Measurements from ENCODE around the gene TSHR.

Gene TSHR

GRCh38 chr14:81147140-81147897, 191.9 kb downstream of the TSHR start:
- H3K27me3 ChIP-seq (ENCODE audit: control insufficient read depth, insufficient read depth, low read length, poor library complexity, severe bottlenecking) = no peaks in the 10 kb centered on the region
- H3K9me3 ChIP-seq (ENCODE audit: control insufficient read depth, low read length) = no peaks in the 10 kb centered on the region
- H3K36me3 ChIP-seq (ENCODE audit: control insufficient read depth, insufficient read depth, low read length) = no peaks in the 10 kb centered on the region
- no peak overlapping the region for H3K27ac ChIP-seq (ENCODE audit: insufficient read depth, low read depth, low read length, poor library complexity, severe bottlenecking)
- 86 to 89% methylated on average over 2 of the region's 2 CpGs for WGBS, 2 experiments
- H3K4me3 ChIP-seq (ENCODE audit: insufficient read depth, low read depth, low read length) = no peak overlapping the region
- no peaks in the 10 kb centered on the region for H3K4me1 ChIP-seq (ENCODE audit: control insufficient read depth, insufficient read depth, low read length)

GRCh38 chr14:81148635-81149034, 193.2 kb downstream of the TSHR start:
- H3K27ac ChIP-seq (ENCODE audit: insufficient read depth, low read depth, low read length, poor library complexity, severe bottlenecking) = no peak overlapping the region
- WGBS, 2 experiments = 89 to 94% methylated on average over 2 to 3 of the region's 4 CpGs
- no peaks in the 10 kb centered on the region for H3K9me3 ChIP-seq (ENCODE audit: control insufficient read depth, low read length)
- H3K4me1 ChIP-seq (ENCODE audit: control insufficient read depth, insufficient read depth, low read length) = no peaks in the 10 kb centered on the region
- no peak overlapping the region for H3K4me3 ChIP-seq (ENCODE audit: insufficient read depth, low read depth, low read length)
- no peaks in the 10 kb centered on the region for H3K27me3 ChIP-seq (ENCODE audit: control insufficient read depth, insufficient read depth, low read length, poor library complexity, severe bottlenecking)
- no peaks in the 10 kb centered on the region for H3K36me3 ChIP-seq (ENCODE audit: control insufficient read depth, insufficient read depth, low read length)

- Histone ChIP-seq H3K4me1 (ENCODE audit: control insufficient read depth, insufficient read depth, low read length) (no peaks in the 10 kb centered on the region), H3K27ac (ENCODE audit: insufficient read depth, low read depth, low read length, poor library complexity, severe bottlenecking) (no peak overlapping the region), H3K4me3 (ENCODE audit: insufficient read depth, low read depth, low read length) (no peak overlapping the region), H3K36me3 (ENCODE audit: control insufficient read depth, insufficient read depth, low read length) (no peaks in the 10 kb centered on the region), H3K9me3 (ENCODE audit: control insufficient read depth, low read length) (no peaks in the 10 kb centered on the region), H3K27me3 (ENCODE audit: control insufficient read depth, insufficient read depth, low read length, poor library complexity, severe bottlenecking) (no peaks in the 10 kb centered on the region)
- 92 to 96% methylated on average over 1 of the region's 1 CpG for WGBS, 2 experiments
Measured at GRCh38 chr14:81153187-81153586, 197.8 kb downstream of the TSHR start.

GRCh38 chr14:81157431-81157830, 202.0 kb downstream of the TSHR start:
- Histone ChIP-seq H3K27ac (ENCODE audit: insufficient read depth, low read depth, low read length, poor library complexity, severe bottlenecking) (no peak overlapping the region), H3K4me1 (ENCODE audit: control insufficient read depth, insufficient read depth, low read length) (no peaks in the 10 kb centered on the region), H3K27me3 (ENCODE audit: control insufficient read depth, insufficient read depth, low read length, poor library complexity, severe bottlenecking) (no peaks in the 10 kb centered on the region), H3K36me3 (ENCODE audit: control insufficient read depth, insufficient read depth, low read length) (no peaks in the 10 kb centered on the region), H3K4me3 (ENCODE audit: insufficient read depth, low read depth, low read length) (no peak overlapping the region), H3K9me3 (ENCODE audit: control insufficient read depth, low read length) (no peaks in the 10 kb centered on the region)
- 86 to 100% methylated on average over 1 of the region's 1 CpG for WGBS, 2 experiments

- Histone ChIP-seq H3K9me3 (ENCODE audit: control insufficient read depth, low read length) (no peaks in the 10 kb centered on the region), H3K4me1 (ENCODE audit: control insufficient read depth, insufficient read depth, low read length) (no peaks in the 10 kb centered on the region), H3K27me3 (ENCODE audit: control insufficient read depth, insufficient read depth, low read length, poor library complexity, severe bottlenecking) (no peaks in the 10 kb centered on the region), H3K4me3 (ENCODE audit: insufficient read depth, low read depth, low read length) (no peak overlapping the region), H3K36me3 (ENCODE audit: control insufficient read depth, insufficient read depth, low read length) (no peaks in the 10 kb centered on the region), H3K27ac (ENCODE audit: insufficient read depth, low read depth, low read length, poor library complexity, severe bottlenecking) (no peak overlapping the region)
- 90 to 93% methylated on average over 7 of the region's 7 CpGs for WGBS, 2 experiments
Measured at GRCh38 chr14:81161088-81161487, 205.7 kb downstream of the TSHR start.

- H3K27ac ChIP-seq (ENCODE audit: insufficient read depth, low read depth, low read length, poor library complexity, severe bottlenecking) = no peak overlapping the region
- H3K4me3 ChIP-seq (ENCODE audit: insufficient read depth, low read depth, low read length) = no peak overlapping the region
- H3K4me1 ChIP-seq (ENCODE audit: control insufficient read depth, insufficient read depth, low read length) = no peaks in the 10 kb centered on the region
- no peaks in the 10 kb centered on the region for H3K27me3 ChIP-seq (ENCODE audit: control insufficient read depth, insufficient read depth, low read length, poor library complexity, severe bottlenecking)
- WGBS, 2 experiments = 70 to 96% methylated on average over 1 of the region's 1 CpG
- H3K36me3 ChIP-seq (ENCODE audit: control insufficient read depth, insufficient read depth, low read length) = no peaks in the 10 kb centered on the region
- H3K9me3 ChIP-seq (ENCODE audit: control insufficient read depth, low read length) = no peaks in the 10 kb centered on the region
Measured at GRCh38 chr14:81161749-81162148, 206.3 kb downstream of the TSHR start.

- no peaks in the 10 kb centered on the region for H3K9me3 ChIP-seq (ENCODE audit: control insufficient read depth, low read length)
- no peak overlapping the region for H3K4me3 ChIP-seq (ENCODE audit: insufficient read depth, low read depth, low read length)
- no peaks in the 10 kb centered on the region for H3K27me3 ChIP-seq (ENCODE audit: control insufficient read depth, insufficient read depth, low read length, poor library complexity, severe bottlenecking)
- H3K27ac ChIP-seq (ENCODE audit: insufficient read depth, low read depth, low read length, poor library complexity, severe bottlenecking) = no peak overlapping the region
- WGBS, 2 experiments = 89 to 96% methylated on average over 3 of the region's 3 CpGs
- no peaks in the 10 kb centered on the region for H3K4me1 ChIP-seq (ENCODE audit: control insufficient read depth, insufficient read depth, low read length)
- no peaks in the 10 kb centered on the region for H3K36me3 ChIP-seq (ENCODE audit: control insufficient read depth, insufficient read depth, low read length)
Measured at GRCh38 chr14:81162941-81163340, 207.5 kb downstream of the TSHR start.

GRCh38 chr14:81164167-81164774, 208.8 kb downstream of the TSHR start:
- H3K4me1 ChIP-seq (ENCODE audit: control insufficient read depth, insufficient read depth, low read length) = no peaks in the 10 kb centered on the region

GRCh38 chr14:81165188-81165587, 209.8 kb downstream of the TSHR start:
- no peak overlapping the region for H3K4me3 ChIP-seq (ENCODE audit: insufficient read depth, low read depth, low read length)
- no peak overlapping the region for H3K27ac ChIP-seq (ENCODE audit: insufficient read depth, low read depth, low read length, poor library complexity, severe bottlenecking)
- H3K27me3 ChIP-seq (ENCODE audit: control insufficient read depth, insufficient read depth, low read length, poor library complexity, severe bottlenecking) = no peaks in the 10 kb centered on the region
- WGBS, 2 experiments = 90% methylated on average over 4 of the region's 4 CpGs
- H3K4me1 ChIP-seq (ENCODE audit: control insufficient read depth, insufficient read depth, low read length) = no peaks in the 10 kb centered on the region
- H3K9me3 ChIP-seq (ENCODE audit: control insufficient read depth, low read length) = no peaks in the 10 kb centered on the region
- H3K36me3 ChIP-seq (ENCODE audit: control insufficient read depth, insufficient read depth, low read length) = no peaks in the 10 kb centered on the region

More at GRCh38 chr14:81164167-81164774, 208.8 kb downstream of the TSHR start:
- Histone ChIP-seq H3K27ac (ENCODE audit: insufficient read depth, low read depth, low read length, poor library complexity, severe bottlenecking) (no peak overlapping the region), H3K9me3 (ENCODE audit: control insufficient read depth, low read length) (no peaks in the 10 kb centered on the region), H3K27me3 (ENCODE audit: control insufficient read depth, insufficient read depth, low read length, poor library complexity, severe bottlenecking) (no peaks in the 10 kb centered on the region), H3K4me3 (ENCODE audit: insufficient read depth, low read depth, low read length) (no peak overlapping the region), H3K36me3 (ENCODE audit: control insufficient read depth, insufficient read depth, low read length) (no peaks in the 10 kb centered on the region)
- WGBS, 2 experiments = 34 to 52% methylated on average over 1 of the region's 1 CpG

- H3K27me3 ChIP-seq (ENCODE audit: control insufficient read depth, insufficient read depth, low read length, poor library complexity, severe bottlenecking) = no peaks in the 10 kb centered on the region
- H3K4me1 ChIP-seq (ENCODE audit: control insufficient read depth, insufficient read depth, low read length) = no peaks in the 10 kb centered on the region
- no peaks in the 10 kb centered on the region for H3K36me3 ChIP-seq (ENCODE audit: control insufficient read depth, insufficient read depth, low read length)
- WGBS, 2 experiments = 87 to 92% methylated on average over 2 of the region's 2 CpGs
- H3K9me3 ChIP-seq (ENCODE audit: control insufficient read depth, low read length) = no peaks in the 10 kb centered on the region
- H3K27ac ChIP-seq (ENCODE audit: insufficient read depth, low read depth, low read length, poor library complexity, severe bottlenecking) = no peak overlapping the region
- no peak overlapping the region for H3K4me3 ChIP-seq (ENCODE audit: insufficient read depth, low read depth, low read length)
Measured at GRCh38 chr14:81166121-81166520, 210.7 kb downstream of the TSHR start.

All from ectodermal cell (in vitro differentiated cells).